ENCODE measurements around the gene ZDHHC13. TPM values are rescaled to one million over a fixed set of nuclear protein-coding genes. Genes with fewer than 3 reads are reported as not detected.
"Not testable (repeated sequence)": the region's sequence is repeated elsewhere in the genome, so short reads cannot be mapped to it uniquely, and the experiment has no call there.

The ZDHHC13 gene
- total and polyA plus RNA-seq, 12 donors: 6.5 to 30.7 (median 9.0) TPM

GRCh38 chr11:19116276-19116970 is 545 bp upstream of the ZDHHC13 start:
- no peaks in the 10 kb centered on the region for H3K36me3 ChIP-seq (replicated peaks in 1 of 2)
- DNase-seq: no peak
- 32 to 35% (median 32%) methylated on average over 14 to 16 of the region's 16 CpGs for WGBS, 4 donors
- H3K4me3 ChIP-seq: peak overlapping the region in 3 of 4 donors; percentile 38 to 76 (median 52)
- H3K27ac ChIP-seq: no peak overlapping the region
- no peaks in the 10 kb centered on the region for H3K9me3 ChIP-seq (replicated peaks in 1 of 3)
- peaks cover 5 to 10% of the 10 kb centered on the region in 2 donors for H3K4me1 ChIP-seq (replicated peaks in 1 of 2)
- intact Hi-C loops (cut with DNase I): no loop called here
- TF ChIP-seq, protein P1, sequence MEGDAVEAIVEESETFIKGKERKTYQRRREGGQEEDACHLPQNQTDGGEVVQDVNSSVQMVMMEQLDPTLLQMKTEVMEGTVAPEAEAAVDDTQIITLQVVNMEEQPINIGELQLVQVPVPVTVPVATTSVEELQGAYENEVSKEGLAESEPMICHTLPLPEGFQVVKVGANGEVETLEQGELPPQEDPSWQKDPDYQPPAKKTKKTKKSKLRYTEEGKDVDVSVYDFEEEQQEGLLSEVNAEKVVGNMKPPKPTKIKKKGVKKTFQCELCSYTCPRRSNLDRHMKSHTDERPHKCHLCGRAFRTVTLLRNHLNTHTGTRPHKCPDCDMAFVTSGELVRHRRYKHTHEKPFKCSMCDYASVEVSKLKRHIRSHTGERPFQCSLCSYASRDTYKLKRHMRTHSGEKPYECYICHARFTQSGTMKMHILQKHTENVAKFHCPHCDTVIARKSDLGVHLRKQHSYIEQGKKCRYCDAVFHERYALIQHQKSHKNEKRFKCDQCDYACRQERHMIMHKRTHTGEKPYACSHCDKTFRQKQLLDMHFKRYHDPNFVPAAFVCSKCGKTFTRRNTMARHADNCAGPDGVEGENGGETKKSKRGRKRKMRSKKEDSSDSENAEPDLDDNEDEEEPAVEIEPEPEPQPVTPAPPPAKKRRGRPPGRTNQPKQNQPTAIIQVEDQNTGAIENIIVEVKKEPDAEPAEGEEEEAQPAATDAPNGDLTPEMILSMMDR (IDR thresholded peaks at IDR 0.05): no peak
- TF ChIP-seq POLR2A (IDR thresholded peaks at IDR 0.05): no peak
- H3K27me3 ChIP-seq: no peaks in the 10 kb centered on the region

- Histone ChIP-seq H3K27ac (no peak overlapping the region), H3K36me3 (replicated peaks in 1 of 2) (no peaks in the 10 kb centered on the region), H3K4me3 (peak overlapping the region in 3 of 4 donors; percentile 38 to 76 (median 52)), H3K27me3 (no peaks in the 10 kb centered on the region), H3K4me1 (replicated peaks in 1 of 2) (peaks cover 5 to 18% of the 10 kb centered on the region in 2 donors), H3K9me3 (replicated peaks in 1 of 3) (no peaks in the 10 kb centered on the region)
- TF ChIP-seq POLR2A (IDR thresholded peaks at IDR 0.05): no peak
- TF ChIP-seq, protein P1 (IDR thresholded peaks at IDR 0.05): no peak
- 29 to 35% (median 32%) methylated on average over 7 of the region's 7 CpGs for WGBS, 4 donors
- DNase-seq: no peak
- intact Hi-C loops (cut with DNase I): no loop called here
Measured at GRCh38 chr11:19117760-19118097, 761 bp downstream of the ZDHHC13 start.

DNA sequence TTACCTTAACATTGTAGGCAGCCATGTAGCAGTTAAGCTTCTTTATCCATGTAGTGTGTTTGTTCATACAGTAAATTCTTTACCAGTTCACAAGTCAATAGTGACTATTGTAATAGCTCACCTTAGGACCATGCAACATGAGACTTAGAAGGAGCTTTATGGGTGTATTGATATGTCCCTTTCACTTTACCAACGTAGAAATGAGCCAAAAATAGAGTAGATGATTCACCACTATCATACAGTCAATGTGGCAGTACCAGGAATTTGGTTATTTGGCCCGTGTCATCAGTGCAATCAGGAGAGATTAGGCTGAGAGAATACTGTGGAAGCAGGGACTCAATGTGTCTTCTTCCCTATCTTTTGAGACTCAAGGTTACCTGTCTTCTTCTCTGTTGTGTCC is 4.7 kb downstream of the ZDHHC13 start:
- peak overlapping the region in 1 of 5 donors; percentile 24 for H3K27ac ChIP-seq
- peaks cover 5 to 12% of the 10 kb centered on the region in 2 donors for H3K4me1 ChIP-seq (replicated peaks in 1 of 2)
- DNase-seq: peak in 3 of 7 donors; percentile 13 to 31 (median 28)
- no peaks in the 10 kb centered on the region for H3K27me3 ChIP-seq
- TF ChIP-seq, protein P1 (IDR thresholded peaks at IDR 0.05): no peak
- intact Hi-C loops (cut with DNase I): no loop called here
- 27 to 41% (median 34%) methylated on average over 2 of the region's 2 CpGs for WGBS, 4 donors
- H3K36me3 ChIP-seq (replicated peaks in 1 of 2): no peaks in the 10 kb centered on the region
- H3K4me3 ChIP-seq: no peak overlapping the region
- H3K9me3 ChIP-seq (replicated peaks in 1 of 3): no peaks in the 10 kb centered on the region

GRCh38 chr11:19122960-19123615 is 6.1 kb downstream of the ZDHHC13 start:
- Histone ChIP-seq H3K9me3 (replicated peaks in 1 of 3) (no peaks in the 10 kb centered on the region), H3K36me3 (replicated peaks in 1 of 2) (no peaks in the 10 kb centered on the region), H3K4me1 (replicated peaks in 1 of 2) (peaks cover 0 to 12% of the 10 kb centered on the region in 2 donors), H3K27ac (no peak overlapping the region), H3K4me3 (no peak overlapping the region), H3K27me3 (no peaks in the 10 kb centered on the region)
- TF ChIP-seq POLR2A (IDR thresholded peaks at IDR 0.05): no peak
- TF ChIP-seq, protein P1 (IDR thresholded peaks at IDR 0.05): no peak
- WGBS, 4 donors: 93 to 96% (median 95%) methylated on average over 7 of the region's 7 CpGs
- intact Hi-C loops (cut with DNase I): no loop called here
- DNase-seq: no peak

DNA sequence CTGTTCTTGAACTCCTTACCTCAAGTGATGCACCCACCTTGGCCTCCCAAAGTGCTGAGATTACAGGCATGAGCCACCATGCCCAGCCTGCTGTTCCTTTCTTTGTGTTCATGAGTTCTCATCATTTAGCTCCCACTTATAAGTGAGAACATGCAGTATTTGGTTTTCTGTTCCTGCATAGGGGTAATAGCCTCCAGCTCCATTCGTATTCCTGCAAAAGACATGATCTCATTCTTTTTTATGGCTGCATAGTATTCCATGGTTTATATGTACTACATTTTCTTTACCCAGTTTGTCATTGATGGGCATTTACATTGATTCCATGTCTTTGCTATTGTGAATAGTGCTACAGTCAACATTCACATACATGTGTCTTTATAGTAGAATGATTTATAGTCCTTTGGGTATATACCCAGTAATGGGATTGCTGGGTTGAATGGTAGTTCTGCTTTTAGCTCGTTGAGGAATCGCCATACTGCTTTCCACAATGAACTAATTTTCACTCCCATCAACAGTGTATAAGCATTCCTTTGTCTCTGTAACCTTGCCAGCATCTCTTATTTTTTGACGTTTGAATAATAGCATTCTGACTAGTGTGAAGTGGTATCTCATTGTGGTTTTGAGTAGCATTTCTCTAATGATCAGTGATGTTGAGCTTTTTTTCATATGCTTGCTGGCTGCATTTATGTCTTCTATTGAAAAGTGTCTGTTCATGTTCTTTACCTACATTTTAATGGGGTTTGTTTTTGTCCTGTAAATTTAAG is 9.8 kb downstream of the ZDHHC13 start:
- intact Hi-C loops (cut with DNase I); H3K4me1 ChIP-seq (replicated peaks in 1 of 2); H3K9me3 ChIP-seq (replicated peaks in 1 of 3); H3K36me3 ChIP-seq (replicated peaks in 1 of 2); H3K4me3 ChIP-seq; H3K27me3 ChIP-seq; H3K27ac ChIP-seq; DNase-seq: not testable (repeated sequence)
- WGBS, 4 donors: 93 to 97% (median 95%) methylated on average over 4 of the region's 4 CpGs

Measured in adrenal gland (tissue), 12 donors.